Keratinocyte (primary cell): Measurements from ENCODE around the gene MAML2. TPM values are rescaled to one million over a fixed set of nuclear protein-coding genes. Genes with fewer than 3 reads are reported as not detected.

Source experiments
- DNase-seq: peaks from one replicate; pipeline ENCODE4 v3.0.0-alpha.2; 2011; ENCODE audit warnings: low read depth, missing footprints, low spot score
- FAIRE-seq: peaks from 2 replicates; lab custom pipeline; 2011; peaks lifted over from hg19 to GRCh38; lab: Jason Lieb, UNC
- H2AFZ ChIP-seq: 2 replicates; pipeline ENCODE4 v1.6.0; 2012; ENCODE audit warnings: low read length, control low read depth, inconsistent platforms; ENCODE audit not compliant: control insufficient read depth
- H3K27ac ChIP-seq: 2 replicates; pipeline ENCODE4 v1.5.1; 2011; ENCODE audit warnings: low read length; ENCODE audit not compliant: control insufficient read depth, insufficient read depth
- H3K27me3 ChIP-seq: 3 replicates; pipeline ENCODE4 v1.6.0; 2011; ENCODE audit warnings: low read length; ENCODE audit not compliant: control insufficient read depth, insufficient read depth; ENCODE audit errors: extremely low read depth
- H3K36me3 ChIP-seq, 2 experiments: 2 replicates in 1 of 2; 3 replicates in 1 of 2; pipeline ENCODE4 v1.5.1; 2011; ENCODE audit warnings: low read length in 2 of 2, mild to moderate bottlenecking in 1 of 2; ENCODE audit not compliant: control insufficient read depth in 2 of 2, insufficient read depth in 2 of 2; ENCODE audit errors: extremely low read depth in 1 of 2
- H3K4me1 ChIP-seq: 3 replicates; pipeline ENCODE4 v1.5.1; 2011; ENCODE audit warnings: low read length; ENCODE audit not compliant: control insufficient read depth, insufficient read depth; ENCODE audit errors: extremely low read depth
- H3K4me2 ChIP-seq: 3 replicates; pipeline ENCODE4 v1.6.0; 2011; ENCODE audit warnings: low read depth, low read length; ENCODE audit not compliant: control insufficient read depth, insufficient read depth; ENCODE audit errors: extremely low read depth
- H3K4me3 ChIP-seq, 3 experiments: fragments of 200-600 bp in 1 of 3; sonication (generic) in 1 of 3; 2 replicates in 2 of 3; 3 replicates in 1 of 3; pipeline ENCODE4 v1.5.1; 2011 to 2016; ENCODE audit warnings: low read length in 3 of 3, mild to moderate bottlenecking in 3 of 3, control low read depth in 2 of 3, inconsistent platforms in 1 of 3, low read depth in 1 of 3, mixed read lengths in 1 of 3, mixed run types in 1 of 3, moderate library complexity in 1 of 3; ENCODE audit not compliant: control insufficient read depth in 2 of 3, insufficient read depth in 2 of 3; ENCODE audit errors: extremely low read depth in 1 of 3
- H3K79me2 ChIP-seq: 2 replicates; pipeline ENCODE4 v1.6.0; 2012; ENCODE audit warnings: low read length; ENCODE audit not compliant: control insufficient read depth, insufficient read depth
- H3K9ac ChIP-seq: 3 replicates; pipeline ENCODE4 v1.6.0; 2011; ENCODE audit warnings: low read length; ENCODE audit not compliant: control insufficient read depth, insufficient read depth; ENCODE audit errors: extremely low read depth
- H3K9me1 ChIP-seq: 3 replicates; pipeline ENCODE4 v1.6.0; 2011; ENCODE audit warnings: low read length; ENCODE audit not compliant: control insufficient read depth, insufficient read depth; ENCODE audit errors: extremely low read depth
- H3K9me3 ChIP-seq: 2 replicates; pipeline ENCODE4 v1.5.1; 2012; ENCODE audit warnings: low read depth, low read length; ENCODE audit not compliant: control insufficient read depth
- H4K20me1 ChIP-seq: 3 replicates; pipeline ENCODE4 v1.6.0; 2011; ENCODE audit warnings: low read length; ENCODE audit not compliant: control insufficient read depth, insufficient read depth; ENCODE audit errors: extremely low read depth
- CTCF ChIP-seq, 3 experiments: IDR thresholded peaks in 1 of 3; conservative IDR thresholded peaks in 1 of 3; optimal IDR thresholded peaks in 1 of 3; 2 replicates in 2 of 3; 3 replicates in 1 of 3; pipeline versions ENCODE3 to v1.5.1; 2011; ENCODE audit warnings: low read length in 3 of 3, mild to moderate bottlenecking in 3 of 3, moderate library complexity in 2 of 3, control low read depth in 1 of 3, inconsistent platforms in 1 of 3; ENCODE audit not compliant: insufficient read depth in 2 of 3; ENCODE audit errors: extremely low read depth in 1 of 3
- EZH2 ChIP-seq: IDR thresholded peaks from one replicate; pipeline ENCODE4 v1.6.1; 2012; ENCODE audit warnings: inconsistent platforms, mild to moderate bottlenecking, low read length, moderate library complexity
- dilution Hi-C: fragments of 300-500 bp; cut with MboI; formaldehyde crosslinking; loops from one replicate; pipeline ENCODE4 v1.7.0; 2020; ENCODE audit warnings: low sequenced_read_pairs; ENCODE audit not compliant: extremely low pct_ligation_motif_present
- polyA plus RNA-seq, 5 experiments: library from polyadenylated mRNA; depleted of rRNA in 3 of 5; stranded (reverse) in 3 of 5; stranded (forward) in 1 of 5; unstranded in 1 of 5; fragments of >200 nt; gene quantifications; 1 replicate in 1 of 5; 2 replicates in 3 of 5; 3 replicates in 1 of 5; pipeline versions ENCODE4 v1.2.1 to v1.2.3, GENCODE V29; 2011 to 2012; ENCODE audit warnings: missing spikeins in 2 of 5, low read depth in 1 of 5, low replicate concordance in 1 of 5

Gene MAML2
- polyA plus RNA-seq, 1 donor (not counting 4 experiments of a cell fraction or from before 2014, with no cell fraction given) = 4.2 TPM

- Histone ChIP-seq H3K27ac (no peak overlapping the region), H3K4me3 (no peak overlapping the region), H3K9me1 (no peaks in the 10 kb centered on the region), H4K20me1 (no peaks in the 10 kb centered on the region), H3K36me3 (no peaks in the 10 kb centered on the region), H3K9me3 (no peaks in the 10 kb centered on the region), H2AFZ (no peak overlapping the region), H3K79me2 (no peaks in the 10 kb centered on the region), H3K4me1 (peaks cover 12% of the 10 kb centered on the region), H3K27me3 (no peaks in the 10 kb centered on the region), H3K4me2 (no peak overlapping the region), H3K9ac (no peak overlapping the region)
- no peak for TF ChIP-seq CTCF (optimal IDR thresholded peaks at IDR 0.05 in 1 of 3, IDR thresholded peaks at IDR 0.05 in 1 of 3, conservative IDR thresholded peaks at IDR 0.05 in 1 of 3; ENCODE audit: extremely low read depth in 1 of 3, insufficient read depth in 2 of 3, low read length in 3 of 3)
- TF ChIP-seq EZH2 = no peak
- dilution Hi-C loops = no loop called here
- FAIRE-seq = no peak
- DNase-seq = no peak
Observed at GRCh38 chr11:96008161-96008720, 334.8 kb downstream of the MAML2 start.

- Histone ChIP-seq H3K27ac (no peak overlapping the region), H3K79me2 (no peaks in the 10 kb centered on the region), H3K4me3 (no peak overlapping the region), H3K36me3 (no peaks in the 10 kb centered on the region), H3K9ac (no peak overlapping the region), H3K9me1 (no peaks in the 10 kb centered on the region), H4K20me1 (no peaks in the 10 kb centered on the region), H3K4me2 (no peak overlapping the region), H3K9me3 (no peaks in the 10 kb centered on the region), H2AFZ (no peak overlapping the region), H3K27me3 (no peaks in the 10 kb centered on the region), H3K4me1 (no peaks in the 10 kb centered on the region)
- DNase-seq (no peak), FAIRE-seq (no peak)
- TF ChIP-seq CTCF (optimal IDR thresholded peaks at IDR 0.05 in 1 of 3, IDR thresholded peaks at IDR 0.05 in 1 of 3, conservative IDR thresholded peaks at IDR 0.05 in 1 of 3; ENCODE audit: extremely low read depth in 1 of 3, insufficient read depth in 2 of 3, low read length in 3 of 3) (no peak), EZH2 (no peak)
- dilution Hi-C loops = no loop called here
Observed at GRCh38 chr11:96006037-96006436, 337.0 kb downstream of the MAML2 start.
